ENCODE data around the gene HHIPL1.

The HHIPL1 gene

DNA sequence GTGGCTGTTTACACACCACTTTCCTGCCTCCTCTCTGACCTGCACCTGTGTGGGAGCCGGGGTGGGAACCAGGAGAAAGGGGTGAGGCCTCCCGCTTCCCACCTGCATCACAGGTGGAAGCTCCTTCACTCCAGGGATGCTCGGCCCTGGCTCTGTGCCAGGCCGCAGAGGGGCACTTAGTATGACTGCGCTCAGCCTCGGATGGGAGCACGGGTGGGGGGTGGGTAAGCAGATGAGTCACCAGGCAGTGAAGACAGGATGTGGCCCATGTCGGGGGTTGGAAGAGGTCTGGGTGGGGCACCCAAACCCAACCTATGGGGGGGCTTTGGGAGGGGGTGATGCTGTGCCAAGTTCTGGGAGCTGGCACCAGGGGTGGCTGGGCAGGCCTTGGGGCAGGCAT lies 31.7 kb downstream of the HHIPL1 start:
- no peak for DNase-seq (ENCODE audit: low read depth, low spot score)
- Histone ChIP-seq H3K9ac (ENCODE audit: insufficient read length) (no peak overlapping the region), H3K27ac (no peak overlapping the region), H3K9me3 (ENCODE audit: low read depth, low read length) (peaks cover 7% of the 10 kb centered on the region; the same call in 1 of the 2 replicates), H3K36me3 (ENCODE audit: insufficient read depth, low read length) (no peaks in the 10 kb centered on the region), H3K4me3 (no peak overlapping the region)
- TF ChIP-seq POLR2AphosphoS5 (IDR thresholded peaks at IDR 0.05; ENCODE audit: borderline replicate concordance, low read depth, low read length) (no peak), FOXP2 (optimal IDR thresholded peaks at IDR 0.05; ENCODE audit: control extremely low read depth, extremely low read length, insufficient read depth) (no peak)

DNA sequence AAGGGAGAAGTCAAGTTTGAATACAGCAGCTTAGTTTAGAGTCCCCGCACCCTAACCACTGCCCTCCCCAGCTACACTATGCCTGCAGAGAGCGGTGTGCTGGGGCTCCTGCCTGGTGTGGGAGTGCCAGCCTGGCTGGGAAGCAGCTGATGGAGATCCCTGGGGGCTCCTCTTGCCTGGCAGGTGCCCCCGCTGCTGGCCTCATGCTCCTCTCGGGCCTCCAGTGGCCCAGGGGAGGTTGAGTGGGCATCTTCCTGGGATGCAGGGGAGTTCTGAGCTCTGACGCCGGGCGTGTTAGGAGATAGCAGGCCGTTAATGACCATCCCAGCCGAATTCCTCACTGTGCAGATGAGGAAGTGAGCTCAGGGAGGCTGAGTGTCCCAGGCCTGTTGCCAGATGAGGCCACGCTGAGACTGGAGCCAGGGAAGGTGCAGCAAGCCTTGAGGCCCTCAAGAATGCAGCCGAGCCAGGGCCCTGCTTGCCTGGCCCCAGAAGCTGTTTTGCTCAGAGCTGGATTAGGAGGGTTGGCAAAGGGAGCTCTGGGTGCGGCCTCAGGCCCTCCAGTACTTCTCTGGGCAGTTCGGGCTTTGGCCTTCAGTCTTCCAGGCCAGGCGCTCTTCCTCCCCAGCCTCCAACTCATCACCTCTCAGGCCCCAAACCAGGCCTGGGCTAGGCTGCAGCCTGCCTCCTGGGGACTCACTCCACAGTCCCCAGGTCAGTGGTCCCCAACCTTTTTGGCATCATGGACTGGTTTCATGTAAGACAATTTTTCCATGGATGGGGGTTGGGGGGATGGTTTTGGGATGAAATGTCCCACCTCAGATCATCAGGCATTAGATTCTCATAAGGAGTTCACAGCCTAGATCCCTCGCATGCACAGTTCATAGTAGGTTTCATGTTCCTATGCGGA lies 32.6 kb downstream of the HHIPL1 start:
- Histone ChIP-seq H3K4me3 (no peak overlapping the region), H3K36me3 (ENCODE audit: insufficient read depth, low read length) (no peaks in the 10 kb centered on the region), H3K9me3 (ENCODE audit: low read depth, low read length) (peaks cover 7% of the 10 kb centered on the region; the same call in 1 of the 2 replicates), H3K27ac (no peak overlapping the region), H3K9ac (ENCODE audit: insufficient read length) (no peak overlapping the region)
- DNase-seq (ENCODE audit: low read depth, low spot score) = no peak
- TF ChIP-seq POLR2AphosphoS5 (IDR thresholded peaks at IDR 0.05; ENCODE audit: borderline replicate concordance, low read depth, low read length) = no peak
- no peak for TF ChIP-seq EZH2 (IDR thresholded peaks at IDR 0.05)
- no peak for TF ChIP-seq FOXP2 (optimal IDR thresholded peaks at IDR 0.05; ENCODE audit: control extremely low read depth, extremely low read length, insufficient read depth)

DNA sequence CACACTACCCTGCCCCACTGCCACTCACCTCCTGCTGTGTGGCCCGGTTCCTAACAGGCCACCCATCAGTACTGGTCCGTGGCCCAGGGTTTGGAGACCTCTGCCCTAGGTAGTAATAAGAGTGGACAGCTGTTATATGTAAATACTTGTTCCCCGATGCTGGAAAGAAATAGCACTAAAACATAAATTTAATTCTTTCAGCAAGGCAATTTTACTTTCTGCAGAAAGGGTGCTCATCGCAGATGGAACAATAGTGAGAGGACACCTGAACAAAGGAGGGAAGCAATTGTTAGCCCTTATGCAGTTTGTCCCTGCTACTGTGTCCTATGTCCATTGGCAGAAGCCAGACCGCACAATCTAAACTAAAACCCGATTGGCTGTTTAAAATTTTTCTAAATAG lies 33.3 kb downstream of the HHIPL1 start:
- no peak overlapping the region for H3K27ac ChIP-seq
- TF ChIP-seq FOXP2 (optimal IDR thresholded peaks at IDR 0.05; ENCODE audit: control extremely low read depth, extremely low read length, insufficient read depth) (no peak), POLR2AphosphoS5 (IDR thresholded peaks at IDR 0.05; ENCODE audit: borderline replicate concordance, low read depth, low read length) (no peak), EZH2 (IDR thresholded peaks at IDR 0.05) (no peak)
- no peak overlapping the region for H3K9ac ChIP-seq (ENCODE audit: insufficient read length)
- H3K4me3 ChIP-seq = no peak overlapping the region
- no peaks in the 10 kb centered on the region for H3K36me3 ChIP-seq (ENCODE audit: insufficient read depth, low read length)
- H3K9me3 ChIP-seq (ENCODE audit: low read depth, low read length) = peaks cover 7% of the 10 kb centered on the region; the same call in 1 of the 2 replicates
- DNase-seq (ENCODE audit: low read depth, low spot score) = no peak

DNA sequence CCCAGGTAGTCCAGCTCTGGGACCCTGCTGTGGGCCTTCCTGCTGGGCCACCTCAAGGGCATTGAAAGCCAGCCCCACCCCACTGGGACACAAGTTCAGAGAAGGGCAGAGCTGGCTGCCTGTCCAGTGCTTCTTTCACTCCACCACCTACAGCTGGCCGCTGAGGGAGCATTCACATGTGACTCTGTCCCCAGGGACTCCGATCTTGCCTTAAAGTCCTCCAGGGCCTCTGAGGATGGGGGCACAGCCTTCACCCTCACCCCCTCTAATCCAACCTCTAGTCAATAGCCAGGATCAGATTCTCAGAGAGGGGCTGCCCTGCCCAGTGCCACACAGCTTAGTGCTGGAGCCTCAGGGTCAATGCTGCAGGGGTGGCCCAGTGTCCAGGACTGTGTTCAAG lies 34.2 kb downstream of the HHIPL1 start:
- TF ChIP-seq EZH2 (IDR thresholded peaks at IDR 0.05) (no peak), FOXP2 (optimal IDR thresholded peaks at IDR 0.05; ENCODE audit: control extremely low read depth, extremely low read length, insufficient read depth) (no peak)
- DNase-seq (ENCODE audit: low read depth, low spot score) = no peak
- Histone ChIP-seq H3K9ac (ENCODE audit: insufficient read length) (no peak overlapping the region), H3K4me3 (no peak overlapping the region), H3K36me3 (ENCODE audit: insufficient read depth, low read length) (no peaks in the 10 kb centered on the region), H3K27ac (no peak overlapping the region), H3K9me3 (ENCODE audit: low read depth, low read length) (peaks cover 7% of the 10 kb centered on the region; the same call in 1 of the 2 replicates)

DNA sequence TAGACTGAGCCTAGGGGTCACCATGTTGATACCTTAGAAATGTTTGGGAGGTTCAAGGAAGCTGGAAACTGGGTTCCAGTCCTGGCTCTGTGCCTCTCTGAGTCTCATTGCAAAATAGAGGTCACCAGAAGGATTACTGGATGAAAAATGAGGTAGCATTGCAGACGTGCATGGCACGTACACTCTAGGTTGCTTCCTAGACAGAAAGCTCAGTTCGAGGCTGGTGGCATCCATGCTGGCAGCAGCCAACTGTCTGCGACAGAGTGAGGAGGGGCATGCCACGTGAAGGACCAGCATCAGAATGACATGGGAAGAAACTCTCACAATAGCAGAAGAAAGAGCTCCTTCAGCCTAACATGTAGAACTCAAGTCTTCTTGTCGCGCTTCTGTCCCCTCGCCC lies 34.6 kb downstream of the HHIPL1 start:
- H3K9ac ChIP-seq (ENCODE audit: insufficient read length) = no peak overlapping the region
- TF ChIP-seq POLR2AphosphoS5 (IDR thresholded peaks at IDR 0.05; ENCODE audit: borderline replicate concordance, low read depth, low read length) = no peak
- no peak for DNase-seq (ENCODE audit: low read depth, low spot score)
- H3K4me3 ChIP-seq = no peak overlapping the region
- peaks cover 7% of the 10 kb centered on the region; the same call in 1 of the 2 replicates for H3K9me3 ChIP-seq (ENCODE audit: low read depth, low read length)
- no peaks in the 10 kb centered on the region for H3K36me3 ChIP-seq (ENCODE audit: insufficient read depth, low read length)
- no peak overlapping the region for H3K27ac ChIP-seq

DNA sequence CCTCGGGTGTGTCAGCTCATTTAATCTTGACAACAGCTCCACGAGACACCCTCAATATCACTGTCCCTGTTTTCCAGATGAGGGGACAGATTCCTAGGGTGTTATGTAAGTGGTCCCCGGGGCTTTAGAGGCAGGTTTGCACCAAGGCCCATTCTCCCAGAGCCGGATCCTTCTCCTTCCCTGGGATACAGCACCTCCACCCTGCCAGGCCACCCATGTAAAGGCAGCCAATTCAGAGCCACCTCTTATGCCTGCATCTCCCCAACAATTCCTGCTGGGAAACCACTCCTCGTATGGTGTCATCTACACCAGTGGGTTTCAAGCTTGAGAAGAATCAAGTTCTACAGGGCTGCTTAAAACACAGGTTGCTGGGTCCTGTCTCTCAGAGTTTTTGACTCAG lies 35.1 kb downstream of the HHIPL1 start:
- H3K9me3 ChIP-seq (ENCODE audit: low read depth, low read length) = peaks cover 7% of the 10 kb centered on the region; the same call in 1 of the 2 replicates
- no peak overlapping the region for H3K4me3 ChIP-seq
- TF ChIP-seq EZH2 (IDR thresholded peaks at IDR 0.05) = no peak
- TF ChIP-seq POLR2AphosphoS5 (IDR thresholded peaks at IDR 0.05; ENCODE audit: borderline replicate concordance, low read depth, low read length) = no peak
- no peak for TF ChIP-seq FOXP2 (optimal IDR thresholded peaks at IDR 0.05; ENCODE audit: control extremely low read depth, extremely low read length, insufficient read depth)
- DNase-seq (ENCODE audit: low read depth, low spot score) = no peak
- no peak overlapping the region for H3K9ac ChIP-seq (ENCODE audit: insufficient read length)
- no peak overlapping the region for H3K27ac ChIP-seq
- H3K36me3 ChIP-seq (ENCODE audit: insufficient read depth, low read length) = no peaks in the 10 kb centered on the region

DNA sequence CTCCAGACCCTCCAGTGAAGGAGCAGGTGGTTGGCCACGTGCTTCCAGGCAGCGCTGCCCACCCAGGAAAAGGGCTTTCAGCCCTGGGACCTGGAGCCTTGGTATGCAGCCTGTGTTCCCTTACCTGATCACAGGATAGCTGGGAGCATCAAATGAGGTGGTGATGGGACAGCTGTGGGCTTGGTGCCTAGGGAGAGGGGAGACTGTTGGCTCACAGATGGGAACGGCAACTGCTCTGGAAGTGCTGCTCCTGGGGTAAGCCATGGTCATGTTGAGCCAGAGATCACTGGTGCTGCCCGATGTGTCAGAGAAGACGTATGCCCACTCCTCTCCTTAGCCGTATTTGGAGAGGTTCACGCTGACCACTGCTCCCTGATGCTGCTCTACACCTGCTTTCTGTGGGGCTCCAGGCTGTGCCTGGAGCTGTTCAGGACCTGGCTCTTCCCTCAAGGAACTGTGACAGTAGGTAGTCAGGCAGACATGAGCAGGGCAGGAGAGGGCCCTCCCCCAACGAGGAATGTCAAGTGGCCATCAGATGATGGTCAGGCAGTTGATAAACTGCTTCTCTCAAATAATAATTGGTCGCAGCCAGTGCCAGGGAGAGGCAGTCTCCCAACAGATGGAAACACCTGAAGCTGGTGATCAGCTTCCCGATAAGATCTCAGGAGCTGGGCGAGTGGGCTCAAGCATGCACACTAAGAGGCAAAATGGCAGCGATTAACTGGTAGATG lies 36.3 kb downstream of the HHIPL1 start:
- Histone ChIP-seq H3K27ac (no peak overlapping the region), H3K9me3 (ENCODE audit: low read depth, low read length) (peaks cover 7% of the 10 kb centered on the region; the same call in 1 of the 2 replicates), H3K9ac (ENCODE audit: insufficient read length) (no peak overlapping the region), H3K36me3 (ENCODE audit: insufficient read depth, low read length) (no peaks in the 10 kb centered on the region), H3K4me3 (no peak overlapping the region)
- DNase-seq (ENCODE audit: low read depth, low spot score) = no peak
- TF ChIP-seq POLR2AphosphoS5 (IDR thresholded peaks at IDR 0.05; ENCODE audit: borderline replicate concordance, low read depth, low read length) (no peak), EZH2 (IDR thresholded peaks at IDR 0.05) (no peak), FOXP2 (optimal IDR thresholded peaks at IDR 0.05; ENCODE audit: control extremely low read depth, extremely low read length, insufficient read depth) (no peak)

DNA sequence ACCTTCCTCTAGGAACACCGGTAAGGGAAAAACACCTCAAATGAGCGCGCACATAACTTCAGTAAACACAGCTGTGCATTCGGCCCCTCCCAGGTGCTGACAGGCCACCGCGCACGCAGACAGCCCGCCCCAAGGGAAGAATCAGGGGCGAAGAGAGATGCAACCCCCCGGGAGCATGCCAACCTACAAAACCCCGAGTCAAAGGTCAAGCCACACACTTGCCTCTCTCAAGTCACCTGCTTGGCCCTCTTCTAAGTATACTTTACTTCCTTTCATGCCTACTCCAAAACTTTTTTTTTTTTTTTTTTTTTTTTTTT lies 36.9 kb downstream of the HHIPL1 start:
- Histone ChIP-seq H3K9me3 (ENCODE audit: low read depth, low read length) (peaks cover 7% of the 10 kb centered on the region; the same call in 1 of the 2 replicates), H3K27ac (no peak overlapping the region), H3K9ac (ENCODE audit: insufficient read length) (no peak overlapping the region), H3K36me3 (ENCODE audit: insufficient read depth, low read length) (no peaks in the 10 kb centered on the region), H3K4me3 (no peak overlapping the region)
- no peak for TF ChIP-seq POLR2AphosphoS5 (IDR thresholded peaks at IDR 0.05; ENCODE audit: borderline replicate concordance, low read depth, low read length)
- no peak for TF ChIP-seq EZH2 (IDR thresholded peaks at IDR 0.05)
- no peak for TF ChIP-seq FOXP2 (optimal IDR thresholded peaks at IDR 0.05; ENCODE audit: control extremely low read depth, extremely low read length, insufficient read depth)
- no peak for DNase-seq (ENCODE audit: low read depth, low spot score)
